Endothelial cell of umbilical vein (primary cell): ENCODE measurements around the gene RBMS1. TPM values are rescaled to one million over a fixed set of nuclear protein-coding genes. Genes with fewer than 3 reads are reported as not detected.
"Not testable (repeated sequence)": the region's sequence is repeated elsewhere in the genome, so short reads cannot be mapped to it uniquely, and the experiment has no call there.

Experiments
- BruUV-seq: library from RNA; stranded (reverse); fragments of 400-500 nt; replicated peaks from 2 replicates; lab custom pipeline; 2021; lab: Mats Ljungman, UMichigan
- CTCF ChIA-PET: fragments of 300-600, 350-600 bp; sonication (Branson Sonifier 250); formaldehyde crosslinking; loops from one replicate; lab custom pipeline; 2021; ENCODE audit warnings: antibody characterized with exemption, inconsistent platforms; lab: Charles Lee
- POLR2A ChIA-PET: fragments of 300-600, 350-600 bp; sonication (Branson Sonifier 250); formaldehyde crosslinking; loops from one replicate; lab custom pipeline; 2021; ENCODE audit warnings: antibody characterized with exemption, inconsistent platforms; lab: Charles Lee
- DNase-seq: peaks from one replicate; pipeline ENCODE4 v3.0.0-alpha.2; 2011; ENCODE audit warnings: low read depth, low spot score
- FAIRE-seq: peaks from 2 replicates; lab custom pipeline; 2011; peaks lifted over from hg19 to GRCh38; lab: Jason Lieb, UNC
- H2AFZ ChIP-seq: 2 replicates; pipeline ENCODE4 v1.6.0; 2012; ENCODE audit warnings: low read depth, low read length, control low read depth, inconsistent platforms
- H3K27ac ChIP-seq: 2 replicates; pipeline ENCODE4 v1.5.1; 2011; ENCODE audit warnings: low read depth, mild to moderate bottlenecking, control low read depth, low read length, moderate library complexity; ENCODE audit not compliant: insufficient read depth
- H3K27me3 ChIP-seq, 2 experiments: 2 replicates each; pipeline versions ENCODE4 v1.6.0 to v1.6.1; 2011; ENCODE audit warnings: low read length in 2 of 2, mixed read lengths in 1 of 2; ENCODE audit not compliant: control insufficient read depth in 2 of 2, insufficient read depth in 2 of 2
- H3K36me3 ChIP-seq, 2 experiments: 2 replicates in 1 of 2; 3 replicates in 1 of 2; pipeline ENCODE4 v1.5.1; 2011; ENCODE audit warnings: low read length in 2 of 2, mild to moderate bottlenecking in 1 of 2, moderate library complexity in 1 of 2; ENCODE audit not compliant: control insufficient read depth in 2 of 2, insufficient read depth in 2 of 2; ENCODE audit errors: extremely low read depth in 1 of 2
- H3K4me1 ChIP-seq: 3 replicates; pipeline ENCODE4 v1.5.1; 2011; ENCODE audit warnings: mild to moderate bottlenecking, low read length; ENCODE audit not compliant: control insufficient read depth, insufficient read depth; ENCODE audit errors: extremely low read depth
- H3K4me2 ChIP-seq: 2 replicates; pipeline ENCODE4 v1.6.1; 2011; ENCODE audit warnings: low read length, control low read depth, mixed read lengths; ENCODE audit not compliant: insufficient read depth
- H3K4me3 ChIP-seq, 3 experiments: fragments of 200-600 bp in 1 of 3; sonication (generic), shearing (Covaris generic) in 1 of 3; replicated peaks in 1 of 3; 2 replicates each; pipeline ENCODE4 v1.5.1; 2011 to 2016; ENCODE audit warnings: control low read depth in 3 of 3, low read length in 3 of 3, mild to moderate bottlenecking in 2 of 3, inconsistent platforms in 1 of 3, low read depth in 1 of 3, moderate library complexity in 1 of 3; ENCODE audit not compliant: insufficient read depth in 1 of 3
- H3K79me2 ChIP-seq: 2 replicates; pipeline ENCODE4 v1.6.0; 2012; ENCODE audit warnings: low read length, inconsistent platforms; ENCODE audit not compliant: control insufficient read depth, insufficient read depth
- H3K9ac ChIP-seq: replicated peaks from 2 replicates; pipeline ENCODE3; 2011; ENCODE audit warnings: low read length, control low read depth; ENCODE audit not compliant: insufficient read depth; ENCODE audit errors: extremely low read depth
- H3K9me1 ChIP-seq: replicated peaks from 3 replicates; pipeline ENCODE4 v1.6.0; 2011; ENCODE audit warnings: mild to moderate bottlenecking, low read length; ENCODE audit not compliant: control insufficient read depth, insufficient read depth; ENCODE audit errors: extremely low read depth
- H3K9me3 ChIP-seq: replicated peaks from 2 replicates; pipeline ENCODE4 v1.5.1; 2012; ENCODE audit warnings: low read length, inconsistent platforms; ENCODE audit not compliant: control insufficient read depth, insufficient read depth
- H4K20me1 ChIP-seq: replicated peaks from 2 replicates; pipeline ENCODE3; 2011; ENCODE audit warnings: mild to moderate bottlenecking, low read length; ENCODE audit not compliant: control insufficient read depth, insufficient read depth; ENCODE audit errors: extremely low read depth
- EZH2 ChIP-seq: IDR thresholded peaks from 2 replicates; pipeline ENCODE4 v1.6.1; 2012; ENCODE audit warnings: borderline replicate concordance, low read depth, mild to moderate bottlenecking, moderate library complexity, low read length, inconsistent platforms; ENCODE audit not compliant: severe bottlenecking
- FOS ChIP-seq: IDR thresholded peaks from 2 replicates; pipeline ENCODE4 v1.6.1; 2011; ENCODE audit warnings: mild to moderate bottlenecking, low read length, moderate library complexity, borderline replicate concordance; ENCODE audit not compliant: insufficient read depth
- GATA2 ChIP-seq: IDR thresholded peaks from 2 replicates; pipeline ENCODE4 v1.7.0; 2011; ENCODE audit warnings: low read depth, mild to moderate bottlenecking, moderate library complexity, mixed read lengths, low read length; ENCODE audit not compliant: insufficient read length, insufficient read depth
- JUN ChIP-seq: IDR thresholded peaks from 2 replicates; pipeline ENCODE4 v1.6.1; 2011; ENCODE audit warnings: borderline replicate concordance, low read depth; ENCODE audit not compliant: insufficient read length, insufficient read depth
- MAX ChIP-seq: IDR thresholded peaks from 2 replicates; pipeline ENCODE4 v1.6.1; 2011; ENCODE audit not compliant: insufficient read depth, insufficient read length
- MYC ChIP-seq: IDR thresholded peaks from one replicate; pipeline ENCODE4 v1.6.1; 2011; ENCODE audit warnings: mild to moderate bottlenecking, low read depth, low read length
- POLR2A ChIP-seq: IDR thresholded peaks from 2 replicates; pipeline ENCODE4 v1.6.1; 2012; ENCODE audit warnings: low read depth, mild to moderate bottlenecking, control low read depth, low read length
- dilution Hi-C: fragments of 300-500 bp; cut with MboI; formaldehyde crosslinking; loops from one replicate; pipeline ENCODE4 v1.15.0; 2019; ENCODE audit warnings: low sequenced_read_pairs; ENCODE audit not compliant: extremely low pct_ligation_motif_present
- intact Hi-C: fragments of 100-400 bp; cut with micrococcal nuclease; formaldehyde crosslinking; loops from one replicate; pipeline ENCODE4 v1.10.0; 2022
- polyA plus RNA-seq, 4 experiments: library from polyadenylated mRNA; depleted of rRNA in 3 of 4; stranded (reverse) in 3 of 4; unstranded in 1 of 4; fragments of >200 nt; gene quantifications; 2 replicates each; pipeline versions ENCODE4 v1.2.1 to v1.2.3, GENCODE V29; 2011 to 2012; ENCODE audit warnings: missing spikeins in 1 of 4
- total RNA-seq: library from RNA; stranded (reverse); gene quantifications from 2 replicates; pipeline ENCODE4 v1.2.3, GENCODE V29; 2021

Gene RBMS1
- total and polyA plus RNA-seq, 2 donors (not counting 3 experiments of a cell fraction or from before 2014, with no cell fraction given): 60.0 to 93.3 TPM

DNA sequence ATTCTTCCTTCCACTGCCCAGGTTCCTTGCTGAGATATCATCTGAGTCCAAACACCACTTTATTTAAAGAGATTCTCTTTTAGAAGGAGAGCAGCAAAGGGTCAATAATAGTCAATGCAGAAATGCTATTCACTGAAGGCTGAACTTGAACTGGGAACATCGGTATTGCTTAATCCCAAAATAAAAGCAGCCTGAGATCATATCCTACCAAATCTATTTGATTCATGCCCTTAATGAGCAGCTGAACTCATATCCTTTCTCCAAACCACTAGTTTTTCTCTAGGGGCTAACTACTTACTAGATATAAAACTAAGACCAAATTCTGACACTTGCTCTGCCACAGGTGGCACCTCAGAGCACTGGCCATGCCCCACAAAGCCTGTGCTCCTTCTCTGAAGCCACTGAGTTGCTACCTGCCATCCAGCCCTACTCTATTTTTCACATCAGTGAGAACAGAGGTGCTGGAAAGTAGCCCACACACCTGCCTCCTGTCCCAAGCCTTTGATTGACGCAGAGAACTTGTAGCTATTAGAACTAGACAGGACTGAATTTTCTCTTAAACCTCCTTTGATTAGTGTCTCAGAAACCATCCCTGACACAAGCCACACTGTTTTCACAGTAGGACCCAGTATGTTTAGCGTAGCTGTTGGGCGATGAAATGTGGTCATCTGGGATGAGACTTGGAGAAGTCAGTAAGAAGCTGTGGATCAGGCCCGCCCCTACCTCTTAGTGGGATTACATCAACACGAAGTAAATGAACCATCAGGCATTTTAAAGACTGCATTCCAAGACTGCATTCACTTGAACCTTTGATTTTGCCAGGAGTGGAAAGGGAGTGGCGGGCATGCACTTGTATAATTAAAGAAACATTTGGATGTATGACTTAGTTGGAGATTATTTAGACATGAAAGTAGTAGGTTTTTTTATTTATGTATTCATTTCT lies 124.3 kb downstream of the RBMS1 start:
- intact Hi-C loops (no loop called here), dilution Hi-C loops (no loop called here)
- ChIA-PET CTCF (no interaction called here), POLR2A (no interaction called here)
- no peak overlapping the region for H3K27ac ChIP-seq
- H3K79me2 ChIP-seq: peaks cover 89% of the 10 kb centered on the region
- TF ChIP-seq MAX (no peak), JUN (no peak), MYC (no peak), GATA2 (no peak), POLR2A (no peak), FOS (no peak), EZH2 (no peak)
- no TSS peak for BruUV-seq
- FAIRE-seq: no peak
- H4K20me1 ChIP-seq: no peaks in the 10 kb centered on the region
- H3K27me3 ChIP-seq: no peaks in the 10 kb centered on the region
- no peak overlapping the region for H3K4me2 ChIP-seq
- H3K4me3 ChIP-seq: no peak overlapping the region
- DNase-seq: no peak
- H3K9me3 ChIP-seq: no peaks in the 10 kb centered on the region
- no peaks in the 10 kb centered on the region for H3K9me1 ChIP-seq
- H3K9ac ChIP-seq: no peak overlapping the region
- peaks cover 4 to 11% of the 10 kb centered on the region in 2 experiments for H3K36me3 ChIP-seq
- no peak overlapping the region for H2AFZ ChIP-seq
- H3K4me1 ChIP-seq: peaks cover 60% of the 10 kb centered on the region

GRCh38 chr2:160367887-160368286 lies 125.7 kb downstream of the RBMS1 start:
- BruUV-seq: no TSS peak
- CTCF ChIA-PET: interaction anchor here (1.2 kb wide), 1 partner anchor 32 kb away, joined by 3 read pairs; no protein-coding TSS in a partner anchor
- Histone ChIP-seq H3K4me1 (peaks cover 46% of the 10 kb centered on the region), H3K27ac (no peak overlapping the region), H3K9ac (no peak overlapping the region), H3K9me3 (no peaks in the 10 kb centered on the region), H4K20me1 (no peaks in the 10 kb centered on the region), H3K79me2 (peaks cover 89% of the 10 kb centered on the region), H3K36me3 (peaks cover 4 to 11% of the 10 kb centered on the region in 2 experiments), H3K9me1 (no peaks in the 10 kb centered on the region), H3K4me2 (no peak overlapping the region), H2AFZ (no peak overlapping the region), H3K27me3 (no peaks in the 10 kb centered on the region), H3K4me3 (no peak overlapping the region)
- dilution Hi-C loops (no loop called here), intact Hi-C loops (no loop called here)
- no peak for DNase-seq
- TF ChIP-seq EZH2: no peak
- TF ChIP-seq JUN: no peak
- POLR2A ChIA-PET: no interaction called here
- FAIRE-seq: no peak

- POLR2A ChIA-PET, dilution Hi-C loops, H3K9me1 ChIP-seq, H4K20me1 ChIP-seq, H2AFZ ChIP-seq, BruUV-seq, H3K9me3 ChIP-seq, H3K27me3 ChIP-seq, H3K9ac ChIP-seq, DNase-seq, intact Hi-C loops, H3K27ac ChIP-seq, H3K4me2 ChIP-seq, H3K4me3 ChIP-seq: not testable (repeated sequence)
- FAIRE-seq: peak; percentile 68
- H3K36me3 ChIP-seq: peaks cover 4 to 11% of the 10 kb centered on the region in 2 experiments
- CTCF ChIA-PET: interaction anchor here (1.2 kb wide), 1 partner anchor 31 kb away, joined by 3 read pairs; no protein-coding TSS in a partner anchor
- H3K4me1 ChIP-seq: peaks cover 39% of the 10 kb centered on the region
- peaks cover 93% of the 10 kb centered on the region for H3K79me2 ChIP-seq
Observed at GRCh38 chr2:160367139-160367538, 126.5 kb downstream of the RBMS1 start.
